Measurements from ENCODE around the gene KLHL11.

GRCh38 chr17:41907633-41908539, 42.7 kb upstream of the KLHL11 start:
- TF ChIP-seq REST (IDR thresholded peaks at IDR 0.05; ENCODE audit: low read depth, low read length) (no peak), EZH2phosphoT487 (IDR thresholded peaks at IDR 0.05; ENCODE audit: borderline replicate concordance, low read depth) (no peak), YY1 (IDR thresholded peaks at IDR 0.05; ENCODE audit: low read depth) (no peak), CTCF (IDR thresholded peaks at IDR 0.05) (no peak), NRF1 (IDR thresholded peaks at IDR 0.05; ENCODE audit: low read depth, low read length) (no peak), USF2 (IDR thresholded peaks at IDR 0.05; ENCODE audit: borderline replicate concordance, low read depth, low read length) (no peak), GABPA (IDR thresholded peaks at IDR 0.05; ENCODE audit: low read depth) (no peak), FOXM1 (IDR thresholded peaks at IDR 0.05; ENCODE audit: low read depth) (no peak), RCOR1 (IDR thresholded peaks at IDR 0.05; ENCODE audit: low read length) (peak; percentile 82; the same call in 1 of the 2 replicates), RAD21 (IDR thresholded peaks at IDR 0.05; ENCODE audit: low read length) (no peak), ZBTB33 (IDR thresholded peaks at IDR 0.05; ENCODE audit: borderline replicate concordance, low read depth) (no peak), USF1 (IDR thresholded peaks at IDR 0.05; ENCODE audit: borderline replicate concordance, low read depth) (no peak)
